NCI-H2107 (cell line): ENCODE results near the gene VCAN.

ENCODE experiments used
- DNase-seq: peaks from one replicate; lab custom pipeline; 2025; lab: John Stamatoyannopoulos, UW

Gene VCAN

DNA sequence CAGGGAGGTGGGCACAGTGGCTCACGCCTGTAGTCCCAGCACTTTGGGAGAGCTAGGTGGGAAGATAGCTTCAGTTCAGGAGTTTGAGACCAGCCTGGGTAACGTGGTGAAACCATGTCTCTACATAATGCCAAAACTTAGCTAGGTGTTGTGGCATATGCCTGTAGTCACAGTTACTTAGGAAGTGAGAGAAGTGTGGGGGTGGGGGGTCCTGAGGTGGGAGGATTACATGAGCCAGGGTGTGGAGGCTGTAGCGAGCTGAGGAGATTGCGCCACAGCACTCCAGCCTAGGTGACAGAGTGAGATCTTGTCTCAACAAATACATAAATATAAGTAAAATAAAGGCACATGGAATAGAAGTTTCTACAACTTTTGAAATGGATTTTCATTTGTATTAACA lies 23.1 kb downstream of the VCAN start:
- DNase-seq = no peak

DNA sequence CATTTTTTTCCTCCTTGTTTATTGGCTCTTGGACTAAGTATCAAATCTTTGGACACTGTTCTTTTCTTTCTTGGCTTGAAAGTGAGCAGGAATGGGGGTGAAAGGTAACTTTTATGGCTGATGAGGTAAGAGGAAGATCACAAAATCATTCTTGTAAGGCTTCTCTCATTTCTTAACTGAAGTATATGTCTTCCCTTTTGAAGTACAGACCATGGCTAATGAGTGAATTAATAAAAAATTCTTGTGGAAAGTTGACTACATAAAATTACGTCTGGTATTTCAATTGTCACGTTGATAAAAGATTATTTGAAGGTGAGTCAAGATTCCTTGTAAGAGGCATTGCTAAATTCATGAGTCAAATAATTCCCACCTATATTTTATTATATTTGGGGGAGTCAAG lies 25.1 kb downstream of the VCAN start:
- DNase-seq = no peak

DNA sequence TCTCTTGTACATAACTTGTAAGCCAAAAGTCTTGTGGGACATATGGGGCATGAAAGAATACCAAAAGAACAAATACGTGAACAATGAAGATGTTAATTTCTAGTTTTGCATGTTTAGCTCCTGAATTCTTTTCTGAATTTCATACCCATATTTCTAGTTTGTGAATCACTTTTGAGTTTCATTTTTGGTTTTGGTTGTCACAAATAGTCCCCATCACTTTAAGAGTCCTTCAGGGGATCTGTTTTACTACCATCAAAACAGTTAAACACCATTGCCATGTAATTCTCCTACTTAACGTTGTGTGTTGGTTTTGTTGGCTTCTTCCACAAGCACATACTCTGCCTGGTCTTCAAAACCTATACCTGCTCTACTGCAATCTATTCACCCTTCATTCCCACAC lies 27.0 kb downstream of the VCAN start:
- no peak for DNase-seq

DNA sequence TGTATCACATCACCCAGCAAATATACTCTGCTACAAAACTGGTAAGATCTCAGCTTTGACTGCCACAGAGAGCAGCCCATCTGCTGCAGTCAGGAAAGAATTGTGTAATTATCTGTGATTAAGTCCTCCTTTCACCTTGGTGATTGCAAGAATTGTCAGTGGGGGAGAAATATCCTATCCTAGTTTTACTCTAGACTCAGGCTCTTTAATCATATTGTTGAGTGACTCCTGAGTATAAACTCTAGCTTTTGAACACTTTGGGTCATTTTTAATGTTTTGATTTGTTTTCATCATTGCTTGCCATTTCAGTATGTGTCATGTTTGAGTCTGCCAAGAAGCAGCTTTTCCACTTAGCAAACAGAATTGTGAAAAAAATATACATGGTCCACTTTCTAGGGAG lies 32.1 kb downstream of the VCAN start:
- no peak for DNase-seq

DNA sequence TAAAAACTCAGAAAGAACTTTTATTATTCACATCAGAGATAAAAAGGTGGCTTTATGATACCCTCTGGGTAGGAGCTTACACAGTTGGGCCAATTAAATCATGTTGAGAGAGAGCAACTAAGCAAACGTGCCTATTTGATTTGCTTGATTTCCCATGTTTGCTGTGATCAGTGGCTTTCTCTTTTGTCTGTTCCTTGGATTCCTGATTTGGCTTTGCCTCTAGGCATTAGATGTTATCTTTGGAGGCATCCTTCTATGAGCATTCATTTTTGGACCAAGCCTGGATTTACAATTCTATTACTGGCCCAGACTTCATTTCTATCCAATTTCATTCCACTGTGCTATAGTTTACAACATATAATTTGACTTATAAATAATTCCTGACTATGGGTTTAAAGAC lies 35.9 kb downstream of the VCAN start:
- DNase-seq = no peak

DNA sequence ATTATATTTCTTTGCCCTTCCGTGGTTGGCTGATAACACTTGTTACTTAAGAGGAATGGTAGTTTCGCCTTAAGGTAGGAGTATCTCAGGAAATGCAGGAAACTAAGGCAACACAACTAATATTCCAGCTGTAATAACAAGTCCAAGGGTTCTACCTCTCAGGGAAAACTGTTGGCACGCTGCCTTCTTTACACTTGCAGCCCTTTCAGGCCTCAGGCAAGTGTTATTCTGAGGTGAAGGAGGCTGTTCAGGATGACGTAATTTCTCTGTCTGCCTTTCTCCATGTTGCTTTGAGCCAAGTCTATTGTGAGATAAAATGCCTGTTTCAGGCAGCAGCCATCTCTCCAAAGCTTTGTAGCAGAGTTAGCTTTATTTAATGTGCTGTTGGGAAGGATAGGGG lies 38.0 kb downstream of the VCAN start:
- peak; percentile 0 for DNase-seq

DNA sequence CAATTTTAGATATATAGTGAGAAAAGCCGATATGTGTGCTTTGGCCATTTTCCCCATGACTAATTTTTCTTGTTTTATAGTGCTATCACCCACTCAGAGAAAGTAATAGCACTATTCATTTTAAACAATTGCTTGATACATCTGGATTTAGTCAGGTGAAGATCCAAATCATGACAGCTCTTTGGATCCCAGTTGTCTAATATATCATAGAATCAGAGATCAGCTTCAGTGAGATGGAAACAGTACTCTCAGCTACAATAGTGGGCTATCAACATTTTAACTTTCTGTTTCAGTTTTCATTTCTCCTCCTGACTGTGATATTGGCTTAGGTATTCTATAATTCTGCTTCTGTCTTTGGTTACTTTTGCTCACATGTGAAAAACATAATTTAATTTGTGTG lies 38.7 kb downstream of the VCAN start:
- DNase-seq = no peak

DNA sequence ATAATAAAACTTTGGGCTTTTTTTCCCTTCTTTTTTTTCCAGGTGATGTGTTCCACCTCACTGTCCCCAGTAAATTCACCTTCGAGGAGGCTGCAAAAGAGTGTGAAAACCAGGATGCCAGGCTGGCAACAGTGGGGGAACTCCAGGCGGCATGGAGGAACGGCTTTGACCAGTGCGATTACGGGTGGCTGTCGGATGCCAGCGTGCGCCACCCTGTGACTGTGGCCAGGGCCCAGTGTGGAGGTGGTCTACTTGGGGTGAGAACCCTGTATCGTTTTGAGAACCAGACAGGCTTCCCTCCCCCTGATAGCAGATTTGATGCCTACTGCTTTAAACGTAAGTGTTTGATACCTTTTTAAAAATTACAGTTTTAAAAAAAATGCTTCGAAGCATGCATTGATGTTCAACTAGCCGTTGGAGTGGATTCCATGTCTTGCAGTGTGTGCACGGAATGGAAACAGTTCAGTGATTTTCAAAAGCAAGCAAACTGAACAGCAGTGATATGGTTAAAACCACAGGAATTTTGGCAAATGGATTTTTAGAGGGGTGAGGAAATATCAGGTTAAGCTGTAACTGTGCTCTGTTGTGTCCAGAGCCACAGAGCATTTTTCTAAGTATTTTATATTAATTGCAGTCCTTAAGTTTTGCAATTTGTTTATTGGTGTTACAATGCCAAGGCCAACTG lies 40.7 kb downstream of the VCAN start:
- no peak for DNase-seq

DNA sequence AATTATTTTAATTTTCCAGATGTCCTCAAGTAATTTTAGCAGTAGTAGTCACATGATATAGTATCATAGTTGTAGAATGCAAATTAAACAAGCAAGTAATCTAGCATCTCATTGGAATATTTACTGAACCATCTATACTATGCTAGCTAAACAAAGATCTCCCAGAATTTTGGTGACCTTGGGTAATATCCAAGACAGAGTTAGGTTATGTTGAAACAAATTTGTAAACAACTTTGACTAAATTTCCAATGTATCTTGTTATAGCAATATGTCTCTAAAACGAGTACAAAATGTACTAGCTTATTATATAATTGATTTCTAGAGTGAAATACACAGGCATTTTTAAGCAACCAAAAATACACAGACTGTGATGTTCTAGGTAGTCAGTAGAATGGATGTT lies 41.5 kb downstream of the VCAN start:
- no peak for DNase-seq

DNA sequence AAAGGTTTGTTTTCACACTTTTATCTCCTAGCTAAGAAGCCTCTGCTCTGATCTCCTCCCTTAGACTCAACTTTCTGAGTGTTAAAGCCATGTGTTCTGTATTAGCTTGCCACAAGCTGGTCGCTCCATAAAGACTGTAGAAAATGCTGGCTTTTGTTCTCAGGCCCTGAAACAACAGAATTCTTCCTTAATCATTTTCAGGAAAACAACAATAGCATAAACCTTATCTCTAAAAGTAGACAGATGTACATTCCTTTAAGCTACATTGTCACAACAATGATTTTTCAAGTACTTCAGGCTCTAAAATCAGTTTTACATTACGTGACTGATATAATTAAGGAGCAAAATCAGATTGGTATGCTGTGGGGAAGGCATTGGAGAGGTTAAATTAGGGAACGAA lies 41.9 kb downstream of the VCAN start:
- no peak for DNase-seq

DNA sequence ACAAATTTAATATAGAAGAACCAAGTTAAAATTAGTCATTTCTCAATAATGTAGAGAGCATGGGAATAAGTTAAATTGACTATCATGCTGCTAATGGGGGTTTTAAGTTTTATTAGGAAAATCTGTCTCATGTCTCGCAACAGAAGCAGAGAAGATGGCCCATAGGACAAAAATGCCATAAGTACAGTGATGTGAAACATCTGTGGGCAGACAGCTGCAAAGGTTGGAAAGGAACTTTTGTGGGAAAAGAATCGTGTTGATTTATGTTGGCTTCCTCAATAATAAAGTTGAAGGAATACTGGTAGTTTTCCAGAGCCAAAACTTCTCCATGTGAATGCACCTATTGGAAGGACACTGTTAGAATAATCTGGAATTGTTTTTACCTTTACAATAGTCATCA lies 44.8 kb downstream of the VCAN start:
- DNase-seq = no peak

DNA sequence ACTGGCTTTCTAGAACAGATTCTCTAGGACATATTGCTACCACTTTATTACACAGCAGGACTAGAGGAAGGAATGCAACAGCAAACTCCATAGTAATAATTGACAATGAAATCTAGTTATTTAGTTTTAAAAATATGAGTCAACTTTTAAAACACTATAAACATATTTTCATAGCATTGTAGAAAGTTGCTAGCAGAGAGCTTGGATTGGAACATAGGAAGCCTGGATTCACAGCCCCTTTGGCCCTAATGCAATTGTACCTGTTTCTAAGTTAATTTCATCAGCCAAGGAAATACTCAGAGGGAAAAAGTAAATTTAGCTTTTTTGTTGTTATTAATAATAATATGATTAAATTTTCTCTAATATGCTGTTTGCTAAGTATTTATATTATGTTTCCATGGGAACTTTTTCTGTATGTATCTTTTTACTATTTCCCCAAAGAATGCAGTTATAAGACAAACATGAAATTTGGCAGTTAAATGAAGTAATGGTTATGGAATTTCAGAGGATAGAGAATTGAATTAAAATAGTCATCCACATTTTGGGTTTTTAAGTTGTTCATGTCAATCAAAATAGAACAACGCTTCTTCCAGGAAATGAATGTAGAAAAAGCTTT lies 45.6 kb downstream of the VCAN start:
- DNase-seq = no peak

DNA sequence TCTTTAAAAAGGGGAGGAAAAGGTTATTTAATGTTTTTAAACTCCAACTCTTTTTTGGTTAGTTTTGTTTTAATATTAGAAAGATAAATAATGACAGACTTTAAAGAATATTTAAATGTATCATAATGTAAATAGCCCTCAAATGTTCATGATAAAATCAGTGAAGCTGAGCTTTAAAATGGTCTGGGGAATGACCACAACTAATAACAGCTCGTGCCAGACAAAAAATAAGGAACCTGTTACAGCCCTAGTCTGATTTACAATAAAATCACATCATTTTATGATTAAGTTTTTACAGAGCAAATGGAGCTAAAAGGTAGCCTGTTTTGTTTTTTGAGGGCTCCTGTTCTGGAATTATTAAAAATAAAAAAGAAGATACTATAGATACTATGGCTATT lies 46.1 kb downstream of the VCAN start:
- DNase-seq = no peak

DNA sequence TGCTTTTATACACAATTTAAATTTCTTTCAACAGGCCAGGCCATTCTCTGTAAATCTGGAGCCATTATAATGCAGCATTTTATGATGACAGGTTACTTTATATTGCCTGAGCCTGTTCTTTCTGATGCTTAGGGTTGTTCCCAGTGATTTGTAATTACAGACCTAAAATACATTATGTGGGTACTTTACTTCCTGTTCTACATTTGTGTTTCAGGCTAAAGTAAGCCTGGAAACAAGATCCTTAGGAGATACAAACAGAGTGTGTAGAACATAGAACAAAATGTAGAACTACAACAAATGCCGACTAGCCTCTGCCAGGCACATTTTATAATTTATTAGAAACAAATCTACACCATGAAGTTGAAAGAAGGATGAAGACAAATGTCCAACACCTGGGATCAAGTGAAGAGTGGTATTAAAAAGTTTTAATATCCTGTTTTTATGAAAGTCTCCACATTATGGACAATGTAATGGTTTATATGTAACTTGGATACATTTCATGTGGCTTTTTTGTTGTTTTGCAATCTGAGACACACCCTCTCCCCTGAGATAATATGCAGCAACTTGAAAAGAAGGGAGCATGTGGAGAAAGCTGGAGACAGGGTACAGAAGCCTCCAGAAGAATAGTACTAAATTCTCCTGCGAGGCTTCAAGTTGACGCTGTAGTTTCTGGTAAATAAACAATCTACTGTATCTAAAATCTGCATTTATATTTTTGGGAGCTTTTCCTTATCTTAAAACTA lies 46.9 kb downstream of the VCAN start:
- no peak for DNase-seq

DNA sequence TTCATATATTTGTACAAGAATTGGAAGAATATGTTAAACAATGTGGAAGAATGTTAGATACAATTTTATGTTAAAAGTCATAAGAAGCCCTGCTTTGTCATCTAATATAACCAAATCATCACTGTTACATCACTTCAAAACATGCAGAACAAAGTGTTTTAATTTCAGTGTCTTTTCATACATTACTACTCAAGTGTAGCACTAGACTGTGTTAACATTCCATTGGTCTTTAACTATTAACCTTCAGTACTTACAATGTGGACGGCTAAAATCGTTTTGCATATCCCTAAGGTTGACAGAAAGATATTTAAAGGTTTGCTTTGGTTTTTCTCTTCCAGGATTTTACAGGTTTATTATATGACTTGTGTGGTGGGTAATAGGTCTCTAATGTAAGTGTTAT lies 50.9 kb downstream of the VCAN start:
- DNase-seq = no peak

DNA sequence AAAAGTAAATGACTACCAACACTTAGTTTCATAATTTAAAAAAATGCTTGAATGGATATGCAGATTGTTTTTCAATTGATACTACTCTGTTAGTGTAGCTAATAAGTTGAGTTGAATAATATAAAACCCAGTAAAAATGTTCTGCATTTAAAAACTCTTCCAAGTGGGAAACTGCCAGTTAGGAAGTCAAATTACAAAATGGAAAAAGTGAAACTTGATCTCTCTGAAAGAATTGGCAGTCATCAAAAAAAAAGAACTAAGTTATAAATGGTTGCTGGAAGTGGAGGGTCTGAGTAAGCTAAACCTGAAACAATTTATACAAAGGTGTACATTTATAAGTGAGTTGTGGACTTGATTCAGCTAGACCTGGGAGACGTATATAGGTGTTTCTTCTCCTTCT lies 52.4 kb downstream of the VCAN start:
- DNase-seq = no peak

DNA sequence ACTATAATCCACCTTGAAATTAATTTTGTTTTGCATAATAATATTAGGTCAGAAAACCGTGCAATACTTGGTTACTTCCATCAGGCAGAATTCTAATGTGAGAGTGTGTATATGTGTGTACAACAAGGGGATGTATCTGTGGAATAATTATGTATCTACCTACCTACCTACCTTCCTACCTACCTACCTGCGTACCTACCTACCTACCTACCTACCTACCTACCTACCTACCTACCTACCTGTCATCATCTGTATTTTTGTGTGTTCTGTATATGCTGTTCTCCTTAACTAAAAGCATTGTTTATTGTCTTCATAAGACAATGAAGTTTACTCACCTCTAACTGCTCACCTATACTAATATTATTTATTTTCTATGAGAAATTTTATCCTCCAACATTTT lies 52.8 kb downstream of the VCAN start:
- DNase-seq = no peak

DNA sequence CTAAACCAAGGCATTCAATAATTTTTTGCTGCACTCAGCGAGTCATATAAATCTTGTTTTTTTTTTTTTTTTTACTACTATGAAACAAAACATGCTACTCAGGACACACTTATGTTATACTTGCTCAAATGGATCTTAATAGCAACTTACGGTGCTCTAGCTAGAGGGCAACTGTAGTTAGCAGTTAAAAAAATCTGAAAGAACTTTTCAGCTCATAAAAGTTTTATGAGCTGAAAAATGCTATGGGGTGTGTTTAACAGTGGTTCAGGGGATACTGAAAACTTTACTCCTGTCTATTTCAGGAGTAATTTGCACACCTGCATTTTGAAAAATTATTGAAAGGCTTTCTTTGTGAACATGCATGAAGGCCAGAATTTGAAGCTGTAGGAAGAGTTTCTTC lies 53.4 kb downstream of the VCAN start:
- no peak for DNase-seq

DNA sequence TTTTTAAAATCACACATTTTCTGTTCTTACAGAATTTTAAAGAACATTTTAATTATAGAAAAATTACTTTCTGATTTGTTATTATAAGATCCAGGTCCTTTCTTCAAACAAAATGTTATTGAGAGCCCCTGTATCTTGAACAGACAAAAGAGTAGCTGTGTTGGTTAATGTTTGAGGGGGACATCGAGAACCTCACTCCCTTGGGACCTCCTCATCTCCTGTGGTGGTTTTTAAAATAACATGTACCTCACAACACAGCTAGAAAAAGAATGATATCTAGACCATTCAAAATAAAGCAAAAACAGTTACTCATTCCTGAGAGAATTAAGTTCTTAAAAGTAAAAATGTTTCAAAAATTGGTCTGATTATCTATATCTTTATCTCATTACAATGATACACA lies 54.7 kb downstream of the VCAN start:
- no peak for DNase-seq

DNA sequence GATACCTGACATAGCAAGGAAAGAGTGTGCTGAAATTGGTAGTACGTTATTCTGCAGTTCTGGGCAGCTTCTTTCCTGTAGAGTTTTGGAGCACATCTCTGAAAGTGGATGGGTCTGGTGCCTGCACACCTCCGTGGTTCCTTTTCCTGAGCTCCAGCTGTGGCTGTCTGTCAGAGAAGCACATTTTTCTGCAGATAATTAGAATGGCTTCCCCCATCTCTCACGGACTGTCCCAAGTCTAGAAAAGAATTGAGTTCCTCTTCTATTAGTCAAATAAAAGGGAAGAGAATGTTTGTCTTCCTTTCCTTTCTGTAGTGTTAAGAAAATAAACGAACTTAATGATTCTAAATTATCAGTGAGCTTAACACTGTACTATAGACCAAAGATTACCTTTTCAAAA lies 55.7 kb downstream of the VCAN start:
- no peak for DNase-seq

DNA sequence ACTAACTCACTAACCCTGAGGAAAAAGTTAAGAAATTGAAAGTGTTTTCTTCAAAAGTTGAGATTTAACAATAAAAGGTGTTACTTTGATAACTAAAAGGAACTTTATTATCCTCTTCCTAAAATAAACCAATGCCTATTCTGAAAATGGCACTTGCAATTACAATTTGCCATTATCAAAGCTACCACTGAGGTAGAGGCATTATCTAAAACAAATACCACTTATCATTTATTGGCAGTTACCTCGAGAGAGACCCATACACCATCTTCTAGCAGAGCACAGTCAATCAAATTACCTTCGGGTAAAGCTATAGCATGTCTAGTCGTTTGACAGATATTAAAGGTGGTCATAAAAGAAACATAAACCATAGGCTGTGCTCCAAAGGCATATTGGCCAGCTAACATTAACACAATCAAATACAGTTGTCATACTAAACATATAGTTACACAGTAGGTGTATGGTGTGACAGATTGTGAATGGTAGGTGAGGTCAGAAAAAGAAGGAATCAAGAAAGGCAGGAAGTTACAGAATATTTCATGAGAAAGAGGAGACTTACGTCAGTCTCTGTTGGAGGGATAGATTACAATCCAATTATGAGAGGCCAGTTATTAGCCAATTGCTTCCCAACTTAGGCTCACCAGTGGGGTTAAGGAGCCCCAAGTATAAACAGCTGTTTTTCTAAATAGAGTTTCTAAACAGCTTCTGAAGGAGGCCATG lies 56.3 kb downstream of the VCAN start:
- DNase-seq = no peak

DNA sequence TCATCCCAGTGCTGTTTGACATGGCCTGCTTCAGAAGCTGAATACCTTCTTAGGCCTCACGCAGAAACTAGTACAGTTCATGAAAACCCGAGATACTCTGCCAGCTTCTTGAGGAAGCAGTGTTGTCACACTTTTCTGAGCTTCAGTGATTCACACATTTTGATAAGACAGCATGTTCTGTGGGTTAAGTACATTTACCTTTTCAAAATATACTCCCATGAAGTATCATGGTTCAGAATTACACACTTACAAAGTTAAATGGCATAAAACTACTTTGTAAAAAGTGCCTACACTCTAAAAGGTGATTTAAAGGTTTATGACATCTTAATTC lies 56.9 kb downstream of the VCAN start:
- no peak for DNase-seq

DNA sequence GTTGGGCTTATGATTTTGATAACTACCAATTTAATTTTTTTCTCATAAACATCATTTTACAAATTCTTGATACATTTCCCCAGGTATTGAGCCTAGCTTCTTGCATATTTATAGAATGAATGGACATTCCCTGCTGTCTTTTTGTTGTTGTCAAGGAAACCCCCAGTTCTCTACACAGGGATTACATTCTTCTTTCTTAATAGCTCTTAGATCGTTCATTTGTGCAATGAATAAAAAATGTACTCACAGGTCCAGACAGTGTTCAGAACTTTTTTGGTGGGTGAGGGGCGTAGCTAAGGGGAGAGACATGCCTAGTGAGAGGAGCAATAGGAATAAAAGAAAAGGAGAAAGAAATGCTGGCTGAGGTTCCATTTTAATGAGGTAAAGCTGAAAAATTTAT lies 58.6 kb downstream of the VCAN start:
- no peak for DNase-seq
